ENCODE results near the gene ASGR2.
"Not testable (repeated sequence)": the region's sequence is repeated elsewhere in the genome, so short reads cannot be mapped to it uniquely, and the experiment has no call there.

The ASGR2 gene

GRCh38 chr17:7124923-7125322 is 10.3 kb upstream of the ASGR2 start:
- no peak for DNase-seq

GRCh38 chr17:7123844-7124243 is 9.2 kb upstream of the ASGR2 start:
- DNase-seq: no peak

GRCh38 chr17:7122381-7122780 is 7.8 kb upstream of the ASGR2 start:
- no peak for DNase-seq

GRCh38 chr17:7120635-7121034 is 6.0 kb upstream of the ASGR2 start:
- DNase-seq: not testable (repeated sequence)

GRCh38 chr17:7120123-7120522 is 5.5 kb upstream of the ASGR2 start:
- DNase-seq: no peak

- DNase-seq: no peak
Measured at GRCh38 chr17:7119314-7119713, 4.7 kb upstream of the ASGR2 start.

- DNase-seq: no peak
Measured at GRCh38 chr17:7114875-7115614, 423 bp upstream of the ASGR2 start.

GRCh38 chr17:7113273-7114071 is 1.1 kb downstream of the ASGR2 start:
- DNase-seq: no peak

GRCh38 chr17:7112510-7113108 is 2.0 kb downstream of the ASGR2 start:
- no peak for DNase-seq

GRCh38 chr17:7111784-7112509 is 2.7 kb downstream of the ASGR2 start:
- no peak for DNase-seq

- DNase-seq: no peak
Measured at GRCh38 chr17:7110617-7111306, 3.9 kb downstream of the ASGR2 start.

- no peak for DNase-seq
Measured at GRCh38 chr17:7109461-7110322, 4.9 kb downstream of the ASGR2 start.

GRCh38 chr17:7108981-7109380 is 5.6 kb downstream of the ASGR2 start:
- DNase-seq: no peak

GRCh38 chr17:7108560-7108925 is 6.1 kb downstream of the ASGR2 start:
- no peak for DNase-seq

GRCh38 chr17:7107795-7108559 is 6.6 kb downstream of the ASGR2 start:
- no peak for DNase-seq

- DNase-seq: no peak
Measured at GRCh38 chr17:7107012-7107754, 7.4 kb downstream of the ASGR2 start.

GRCh38 chr17:7102421-7102820 is 12.2 kb downstream of the ASGR2 start:
- no peak for DNase-seq

- DNase-seq: no peak
Measured at GRCh38 chr17:7101531-7101930, 13.1 kb downstream of the ASGR2 start.

GRCh38 chr17:7100641-7101379 is 13.8 kb downstream of the ASGR2 start:
- DNase-seq: not testable (repeated sequence)

Measured in RPMI8226 (cell line).